Measurements from ENCODE around the gene TFPI. TPM values are rescaled to one million over a fixed set of nuclear protein-coding genes. Genes with fewer than 3 reads are reported as not detected.

The TFPI gene
- total and polyA plus RNA-seq, 2 donors (not counting 3 experiments of a cell fraction or from before 2014, with no cell fraction given) = 177 to 286 TPM

DNA sequence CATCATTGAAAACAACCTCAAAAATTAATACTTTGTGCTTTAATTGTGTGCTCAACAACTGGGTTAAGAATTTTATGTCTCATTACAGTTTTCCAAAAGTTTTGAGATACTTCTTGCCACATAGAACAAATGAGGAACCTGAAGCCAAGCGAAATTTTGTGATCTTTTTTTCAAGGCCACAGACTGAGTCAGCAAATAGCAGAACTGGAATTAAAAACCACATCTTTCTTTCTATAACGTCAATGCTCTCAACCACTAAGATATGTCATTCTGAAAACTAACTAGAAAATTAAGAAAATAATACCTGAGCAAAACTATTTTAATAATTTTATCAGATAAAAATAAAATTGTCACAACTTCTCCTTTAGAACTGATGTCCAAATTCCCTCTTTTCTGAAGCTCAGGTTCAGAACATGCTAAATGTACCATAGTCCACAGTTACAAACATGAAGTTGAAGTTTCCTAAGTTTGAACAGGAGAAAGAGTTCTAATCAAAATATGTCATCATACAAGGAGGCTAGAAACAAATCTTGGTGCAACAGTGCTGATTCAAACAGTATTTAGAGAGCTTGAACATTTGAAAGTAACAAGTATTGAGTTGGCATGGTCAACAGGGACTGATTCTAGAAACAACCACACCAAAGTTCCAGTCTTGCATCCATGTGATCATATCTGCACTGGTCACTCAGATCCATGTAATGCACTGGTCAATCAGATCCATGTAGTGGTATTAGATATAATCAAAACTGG is 78.6 kb downstream of the TFPI start:
- Histone ChIP-seq H3K27ac (ENCODE audit: insufficient read depth, low read depth, low read length) (no peak overlapping the region), H3K4me2 (ENCODE audit: insufficient read depth, low read length) (no peak overlapping the region), H3K36me3 (ENCODE audit: control insufficient read depth in 2 of 2, extremely low read depth in 1 of 2, insufficient read depth in 2 of 2, low read length in 2 of 2) (peaks cover 9 to 18% of the 10 kb centered on the region in 2 experiments), H3K79me2 (ENCODE audit: control insufficient read depth, insufficient read depth, low read length) (no peaks in the 10 kb centered on the region), H2AFZ (ENCODE audit: low read depth, low read length) (no peak overlapping the region), H3K4me1 (ENCODE audit: control insufficient read depth, extremely low read depth, insufficient read depth, low read length) (no peaks in the 10 kb centered on the region), H3K9ac (replicated peaks; ENCODE audit: extremely low read depth, insufficient read depth, low read length) (no peak overlapping the region), H3K9me1 (replicated peaks; ENCODE audit: control insufficient read depth, extremely low read depth, insufficient read depth, low read length) (no peaks in the 10 kb centered on the region), H3K9me3 (replicated peaks; ENCODE audit: control insufficient read depth, insufficient read depth, low read length) (no peaks in the 10 kb centered on the region), H3K27me3 (ENCODE audit: control insufficient read depth in 2 of 2, insufficient read depth in 2 of 2, low read length in 2 of 2) (no peaks in the 10 kb centered on the region), H4K20me1 (replicated peaks; ENCODE audit: control insufficient read depth, extremely low read depth, insufficient read depth, low read length) (no peaks in the 10 kb centered on the region), H3K4me3 (replicated peaks in 1 of 3; ENCODE audit: insufficient read depth in 1 of 3, low read depth in 1 of 3, low read length in 3 of 3) (no peak overlapping the region)
- DNase-seq (ENCODE audit: low read depth, low spot score) (no peak), FAIRE-seq (no peak)
- CTCF ChIA-PET = interaction anchor here (1.1 to 1.7 kb wide), 2 partner anchors 24 to 613 kb away, joined by 3 to 6 read pairs; no protein-coding TSS in a partner anchor
- dilution Hi-C loops (cut with MboI; ENCODE audit: extremely low pct_ligation_motif_present, low sequenced_read_pairs) (no loop called here), intact Hi-C loops (cut with micrococcal nuclease) (no loop called here)
- TF ChIP-seq GATA2 (IDR thresholded peaks at IDR 0.05; ENCODE audit: insufficient read depth, insufficient read length, low read depth, low read length) (no peak), JUN (IDR thresholded peaks at IDR 0.05; ENCODE audit: borderline replicate concordance, insufficient read depth, insufficient read length, low read depth) (no peak)
- TF ChIP-seq, protein P1, sequence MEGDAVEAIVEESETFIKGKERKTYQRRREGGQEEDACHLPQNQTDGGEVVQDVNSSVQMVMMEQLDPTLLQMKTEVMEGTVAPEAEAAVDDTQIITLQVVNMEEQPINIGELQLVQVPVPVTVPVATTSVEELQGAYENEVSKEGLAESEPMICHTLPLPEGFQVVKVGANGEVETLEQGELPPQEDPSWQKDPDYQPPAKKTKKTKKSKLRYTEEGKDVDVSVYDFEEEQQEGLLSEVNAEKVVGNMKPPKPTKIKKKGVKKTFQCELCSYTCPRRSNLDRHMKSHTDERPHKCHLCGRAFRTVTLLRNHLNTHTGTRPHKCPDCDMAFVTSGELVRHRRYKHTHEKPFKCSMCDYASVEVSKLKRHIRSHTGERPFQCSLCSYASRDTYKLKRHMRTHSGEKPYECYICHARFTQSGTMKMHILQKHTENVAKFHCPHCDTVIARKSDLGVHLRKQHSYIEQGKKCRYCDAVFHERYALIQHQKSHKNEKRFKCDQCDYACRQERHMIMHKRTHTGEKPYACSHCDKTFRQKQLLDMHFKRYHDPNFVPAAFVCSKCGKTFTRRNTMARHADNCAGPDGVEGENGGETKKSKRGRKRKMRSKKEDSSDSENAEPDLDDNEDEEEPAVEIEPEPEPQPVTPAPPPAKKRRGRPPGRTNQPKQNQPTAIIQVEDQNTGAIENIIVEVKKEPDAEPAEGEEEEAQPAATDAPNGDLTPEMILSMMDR (IDR thresholded peaks at IDR 0.05; ENCODE audit: extremely low read depth in 1 of 2, insufficient read depth in 1 of 2, low read depth in 1 of 2, low read length in 2 of 2) = no peak
- TF ChIP-seq, protein P2, sequence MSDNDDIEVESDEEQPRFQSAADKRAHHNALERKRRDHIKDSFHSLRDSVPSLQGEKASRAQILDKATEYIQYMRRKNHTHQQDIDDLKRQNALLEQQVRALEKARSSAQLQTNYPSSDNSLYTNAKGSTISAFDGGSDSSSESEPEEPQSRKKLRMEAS (IDR thresholded peaks at IDR 0.05; ENCODE audit: insufficient read depth, insufficient read length) = no peak
- POLR2A ChIA-PET = no interaction called here
- no TSS peak for BruUV-seq (replicated peaks)
